OCI-LY7 (cell line): ENCODE results near the gene GAB1. TPM values are rescaled to one million over a fixed set of nuclear protein-coding genes. Genes with fewer than 3 reads are reported as not detected.
A peak's percentile ranks its signal among the peaks of the same experiment; 100 is the strongest.

Source experiments
- BruUV-seq: library from RNA; stranded (reverse); fragments of 400-500 nt; replicated peaks from 2 replicates; lab custom pipeline; 2021; lab: Mats Ljungman, UMichigan
- CTCF ChIA-PET: fragments of 300-600 bp; sonication (Branson Sonifier 250); formaldehyde crosslinking; loops from one replicate; lab custom pipeline; 2022; ENCODE audit warnings: antibody characterized with exemption; ENCODE audit not compliant: unreplicated experiment; lab: Charles Lee
- POLR2A ChIA-PET: fragments of 300-600 bp; sonication (Branson Sonifier 250); formaldehyde crosslinking; loops from one replicate; lab custom pipeline; 2022; ENCODE audit warnings: antibody characterized with exemption; lab: Charles Lee
- DNase-seq: peaks from one replicate; pipeline ENCODE4 v3.0.0-alpha.2; 2015; ENCODE audit warnings: low spot score
- H2AFZ ChIP-seq: fragments of 200-600 bp; sonication (generic), shearing (Covaris generic); 2 replicates; pipeline ENCODE4 v1.6.1; 2014; ENCODE audit warnings: mild to moderate bottlenecking, antibody characterized with exemption, low read length, moderate library complexity
- H3K27ac ChIP-seq: fragments of 200-600 bp; sonication (generic); 2 replicates; pipeline ENCODE4 v1.5.1; 2014; ENCODE audit warnings: mixed run types, low read depth, mild to moderate bottlenecking, moderate library complexity, low read length, inconsistent platforms; ENCODE audit not compliant: poor library complexity, severe bottlenecking
- H3K36me3 ChIP-seq: fragments of 200-600 bp; sonication (generic); 2 replicates; pipeline ENCODE4 v1.6.1; 2014; ENCODE audit warnings: mild to moderate bottlenecking, antibody characterized with exemption, low read length, moderate library complexity, mixed read lengths; ENCODE audit not compliant: insufficient read depth
- H3K4me1 ChIP-seq: fragments of 200-600 bp; sonication (generic); 2 replicates; pipeline ENCODE4 v1.5.1; 2014; ENCODE audit warnings: mild to moderate bottlenecking, low read length; ENCODE audit not compliant: insufficient read depth, poor library complexity, severe bottlenecking
- H3K4me2 ChIP-seq: fragments of 200-600 bp; sonication (generic); 2 replicates; pipeline ENCODE4 v1.6.1; 2014; ENCODE audit warnings: mild to moderate bottlenecking, low read length
- H3K4me3 ChIP-seq: fragments of 200-600 bp; sonication (generic); 2 replicates; pipeline ENCODE4 v1.5.1; 2014; ENCODE audit warnings: mild to moderate bottlenecking, low read depth, low read length; ENCODE audit not compliant: poor library complexity, severe bottlenecking
- H3K79me2 ChIP-seq: fragments of 200-600 bp; sonication (generic); 2 replicates; pipeline ENCODE4 v1.6.1; 2016; ENCODE audit warnings: low read depth, mild to moderate bottlenecking, low read length, moderate library complexity, mixed read lengths; ENCODE audit not compliant: insufficient read depth
- H3K9me2 ChIP-seq: fragments of 200-600 bp; sonication (generic); 2 replicates; pipeline ENCODE4 v1.6.1; 2016; ENCODE audit warnings: mild to moderate bottlenecking, low read length, mixed read lengths; ENCODE audit not compliant: insufficient read depth
- H3K9me3 ChIP-seq: fragments of 200-600 bp; sonication (generic); 2 replicates; pipeline ENCODE4 v1.6.1; 2014; ENCODE audit warnings: mild to moderate bottlenecking, mixed run types, low read length, mixed read lengths
- H4K20me1 ChIP-seq: fragments of 200-600 bp; sonication (generic); 2 replicates; pipeline ENCODE4 v1.6.1; 2014; ENCODE audit warnings: mild to moderate bottlenecking, antibody characterized with exemption, low read length, moderate library complexity, mixed read lengths; ENCODE audit not compliant: insufficient read depth
- CTCF ChIP-seq: fragments of 200-600 bp; sonication (generic); conservative IDR thresholded peaks from 2 replicates; pipeline ENCODE4 v1.5.1; 2014; ENCODE audit warnings: mild to moderate bottlenecking, antibody characterized with exemption, low read length, moderate library complexity, mixed read lengths
- EZH2phosphoT487 ChIP-seq: fragments of 200-600 bp; sonication (generic); IDR thresholded peaks from 2 replicates; pipeline ENCODE4 v1.6.1; 2018; ENCODE audit warnings: low read depth, borderline replicate concordance, mild to moderate bottlenecking, mixed run types, antibody characterized with exemption, low read length, moderate library complexity, mixed read lengths
- intact Hi-C: fragments of 100-400 bp; cut with micrococcal nuclease; formaldehyde crosslinking; loops from one replicate; pipeline ENCODE4 v1.10.0; 2022; ENCODE audit not compliant: unreplicated experiment
- total RNA-seq, 2 experiments: library from RNA; depleted of rRNA in 1 of 2; stranded (reverse); fragments of >200 nt in 1 of 2; shearing (Covaris generic) in 1 of 2; gene quantifications; 2 replicates each; pipeline ENCODE4 v1.2.3, GENCODE V29; 2014 to 2022

GAB1 gene
- total RNA-seq, 2 experiments from 2014 or later, result 42.6 to 99.3 TPM

DNA sequence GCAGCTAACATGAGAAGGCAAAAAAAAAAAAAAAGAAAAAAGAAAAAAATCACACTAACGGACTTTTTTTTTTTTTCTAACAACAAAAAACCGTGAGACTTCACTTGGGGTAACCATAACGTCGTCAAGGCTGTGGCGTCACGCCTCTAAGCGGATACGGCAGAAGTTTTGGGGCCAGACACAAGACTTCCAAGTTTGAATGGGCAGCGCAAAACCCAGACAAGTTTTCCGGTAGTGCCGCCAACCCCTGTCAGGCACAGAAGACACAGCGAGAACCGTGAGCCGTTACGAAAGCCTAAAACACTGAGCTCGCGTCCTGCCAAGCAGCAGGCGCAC, 176.3 kb downstream of the GAB1 start:
- no peak for DNase-seq
- ChIA-PET CTCF (no interaction called here), POLR2A (interaction anchor here (0.6 to 2.1 kb wide), 16 partner anchors 11 to 1585 kb away, joined by 3 to 11 read pairs (median 4); partner anchors contain the start of genes ABCE1 and GAB1)
- peak overlapping the region; percentile 81 for H3K27ac ChIP-seq
- peak overlapping the region; percentile 95 for H3K4me2 ChIP-seq
- intact Hi-C loops, result loop anchor here (1.0 to 5.0 kb wide), 3 partner anchors 116 to 329 kb away; partner anchors contain the start of gene USP38
- peaks cover 45% of the 10 kb centered on the region for H3K79me2 ChIP-seq
- H3K4me1 ChIP-seq, result peaks cover 34% of the 10 kb centered on the region
- H4K20me1 ChIP-seq, result peaks cover 33% of the 10 kb centered on the region
- peaks cover 37% of the 10 kb centered on the region for H3K36me3 ChIP-seq
- H2AFZ ChIP-seq, result peak overlapping the region; percentile 89
- no peaks in the 10 kb centered on the region for H3K9me3 ChIP-seq
- TF ChIP-seq EZH2phosphoT487, result no peak
- TF ChIP-seq CTCF, result no peak
- TSS peak; percentile 93 for BruUV-seq
- no peaks in the 10 kb centered on the region for H3K9me2 ChIP-seq
- peak overlapping the region; percentile 96 for H3K4me3 ChIP-seq

- peaks cover 51% of the 10 kb centered on the region for H3K79me2 ChIP-seq
Observed at GRCh38 chr4:143513314-143514168, 176.9 kb downstream of the GAB1 start, which contains the start of gene SMARCA5. TSS of gene SMARCA5 (plus strand) at chr4:143513702. CDS start at chr4:143513925, 223 bp downstream.

More at GRCh38 chr4:143513314-143514168, 176.9 kb downstream of the GAB1 start, which contains the start of gene SMARCA5:
- H3K9me2 ChIP-seq, result no peaks in the 10 kb centered on the region
- peak within 1 kb of the TSS; percentile 95 for H3K4me2 ChIP-seq
- BruUV-seq, result no TSS peak
- ChIA-PET POLR2A (interaction anchor here (0.6 to 2.1 kb wide), 15 partner anchors 11 to 334 kb away, joined by 3 to 11 read pairs (median 3); partner anchors contain the start of gene GAB1), CTCF (interaction anchor here (0.6 kb wide), 1 partner anchor 26 kb away, joined by 10 read pairs; no protein-coding TSS in a partner anchor)
- peak within 1 kb of the TSS; percentile 81 for H3K27ac ChIP-seq
- peak; percentile 98 for DNase-seq
- H3K36me3 ChIP-seq, result peaks cover 42% of the 10 kb centered on the region
- TF ChIP-seq CTCF, result no peak
- no peak for TF ChIP-seq EZH2phosphoT487
- no peaks in the 10 kb centered on the region for H3K9me3 ChIP-seq
- H3K4me1 ChIP-seq, result peaks cover 36% of the 10 kb centered on the region
- H4K20me1 ChIP-seq, result peaks cover 35% of the 10 kb centered on the region
- H2AFZ ChIP-seq, result peak within 1 kb of the TSS; percentile 89
- intact Hi-C loops, result loop anchor here (1.0 to 5.0 kb wide), 3 partner anchors 116 to 329 kb away; partner anchors contain the start of gene USP38
- H3K4me3 ChIP-seq, result peak within 1 kb of the TSS; percentile 96
